ENCODE results near the gene SLC25A22. TPM values are rescaled to one million over a fixed set of nuclear protein-coding genes. Genes with fewer than 3 reads are reported as not detected.
A peak's percentile ranks its signal among the peaks of the same experiment; 100 is the strongest.

Gene SLC25A22
- total RNA-seq, 1 experiment from 2014 or later = 24.6 TPM

DNA sequence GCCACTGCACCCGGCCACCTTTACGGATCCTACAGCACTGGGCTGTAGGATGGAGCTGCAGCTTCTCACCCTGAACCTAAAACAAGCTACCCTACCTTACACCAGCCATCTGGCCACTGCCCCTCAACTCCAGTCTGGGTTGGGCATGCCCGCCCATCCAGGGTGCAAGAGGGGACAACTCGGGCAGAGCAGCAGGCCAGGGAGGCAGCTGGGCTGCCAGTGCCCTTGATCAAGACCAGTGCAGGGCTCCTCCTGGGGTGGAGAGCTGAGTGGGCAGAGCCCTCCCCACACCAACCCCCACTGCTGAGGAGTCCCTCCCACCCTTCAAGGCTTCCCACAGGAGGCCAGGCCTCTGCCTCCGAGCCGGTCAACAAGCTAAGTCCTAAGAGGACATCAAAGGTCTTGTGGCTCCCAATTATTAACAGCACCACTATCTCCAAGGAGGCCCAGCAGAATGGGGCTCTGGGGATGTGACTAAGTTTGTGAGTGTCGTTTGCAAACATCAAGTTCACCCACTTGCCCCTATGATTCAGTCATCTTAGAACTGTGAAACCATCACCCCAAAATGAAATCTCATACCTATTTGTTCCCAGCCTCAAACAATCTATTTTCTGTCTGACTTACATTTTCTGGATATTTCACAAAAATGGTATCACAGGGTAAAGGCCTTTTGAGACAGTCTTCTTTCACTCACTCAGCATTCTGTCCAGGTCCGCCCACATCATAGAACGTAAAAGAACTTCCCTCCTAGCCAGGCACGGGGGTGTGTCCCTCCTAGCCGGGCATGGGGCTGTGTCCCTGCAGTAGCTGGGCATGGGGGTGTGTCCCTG lies 31.8 kb downstream of the SLC25A22 start:
- Histone ChIP-seq H3K27ac (no peak overlapping the region), H2AFZ (no peak overlapping the region), H3K4me3 (no peak overlapping the region), H4K20me1 (ENCODE audit: insufficient read depth) (peaks cover 23% of the 10 kb centered on the region), H3K79me2 (ENCODE audit: low read depth) (no peaks in the 10 kb centered on the region), H3K4me1 (replicated peaks; ENCODE audit: insufficient read depth) (peaks cover 22% of the 10 kb centered on the region), H3K4me2 (no peak overlapping the region), H3K27me3 (ENCODE audit: insufficient read depth, low read depth) (no peaks in the 10 kb centered on the region), H3K36me3 (ENCODE audit: low read depth) (peaks cover 6% of the 10 kb centered on the region; the same call in 1 of the 2 replicates), H3K9me3 (ENCODE audit: insufficient read depth, low read depth) (no peaks in the 10 kb centered on the region), H3F3A (ENCODE audit: insufficient read depth, low read depth) (peaks cover 56% of the 10 kb centered on the region), H3K9me2 (ENCODE audit: insufficient read depth) (no peaks in the 10 kb centered on the region)
- no peak for DNase-seq
- intact Hi-C loops (cut with micrococcal nuclease; ENCODE audit: unreplicated experiment) = no loop called here
- BruUV-seq (replicated peaks) = no TSS peak
- POLR2A ChIA-PET (ENCODE audit: unreplicated experiment) = no interaction called here
- TF ChIP-seq CTCF (conservative IDR thresholded peaks at IDR 0.05) = no peak
- no peak for TF ChIP-seq EZH2 (IDR thresholded peaks at IDR 0.05; ENCODE audit: low read depth)
- CTCF ChIA-PET = interaction anchor here (0.6 kb wide), 1 partner anchor 9 kb away, joined by 8 read pairs; no protein-coding TSS in a partner anchor

DNA sequence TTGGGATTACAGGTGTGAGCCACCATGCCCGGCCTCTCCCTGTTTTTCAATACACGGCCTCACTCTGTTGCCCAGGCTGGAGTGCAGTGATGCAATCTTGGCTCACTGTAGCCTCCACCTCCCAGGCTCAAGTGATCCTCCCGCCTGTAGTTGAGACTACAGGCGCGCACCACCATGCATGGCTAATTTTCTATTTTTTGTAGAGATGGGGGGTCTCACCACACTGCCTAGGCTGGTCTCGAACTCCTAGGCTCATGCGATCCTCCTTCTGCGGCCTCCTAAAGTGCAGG lies 32.3 kb downstream of the SLC25A22 start:
- H2AFZ ChIP-seq = no peak overlapping the region
- H3K79me2 ChIP-seq (ENCODE audit: low read depth) = no peaks in the 10 kb centered on the region
- H3K9me2 ChIP-seq (ENCODE audit: insufficient read depth) = no peaks in the 10 kb centered on the region
- DNase-seq = no peak
- CTCF ChIA-PET = no interaction called here
- H3K4me3 ChIP-seq = no peak overlapping the region
- H3F3A ChIP-seq (ENCODE audit: insufficient read depth, low read depth) = peaks cover 62% of the 10 kb centered on the region
- H3K4me1 ChIP-seq (replicated peaks; ENCODE audit: insufficient read depth) = peaks cover 28% of the 10 kb centered on the region
- no TSS peak for BruUV-seq (replicated peaks)
- peaks cover 6% of the 10 kb centered on the region; the same call in 1 of the 2 replicates for H3K36me3 ChIP-seq (ENCODE audit: low read depth)
- no peaks in the 10 kb centered on the region for H3K9me3 ChIP-seq (ENCODE audit: insufficient read depth, low read depth)
- peaks cover 21% of the 10 kb centered on the region for H4K20me1 ChIP-seq (ENCODE audit: insufficient read depth)
- H3K27me3 ChIP-seq (ENCODE audit: insufficient read depth, low read depth) = no peaks in the 10 kb centered on the region
- TF ChIP-seq EZH2 (IDR thresholded peaks at IDR 0.05; ENCODE audit: low read depth) = no peak
- TF ChIP-seq CTCF (conservative IDR thresholded peaks at IDR 0.05) = no peak
- no peak overlapping the region for H3K4me2 ChIP-seq
- intact Hi-C loops (cut with micrococcal nuclease; ENCODE audit: unreplicated experiment) = no loop called here
- POLR2A ChIA-PET (ENCODE audit: unreplicated experiment) = no interaction called here
- H3K27ac ChIP-seq = no peak overlapping the region

DNA sequence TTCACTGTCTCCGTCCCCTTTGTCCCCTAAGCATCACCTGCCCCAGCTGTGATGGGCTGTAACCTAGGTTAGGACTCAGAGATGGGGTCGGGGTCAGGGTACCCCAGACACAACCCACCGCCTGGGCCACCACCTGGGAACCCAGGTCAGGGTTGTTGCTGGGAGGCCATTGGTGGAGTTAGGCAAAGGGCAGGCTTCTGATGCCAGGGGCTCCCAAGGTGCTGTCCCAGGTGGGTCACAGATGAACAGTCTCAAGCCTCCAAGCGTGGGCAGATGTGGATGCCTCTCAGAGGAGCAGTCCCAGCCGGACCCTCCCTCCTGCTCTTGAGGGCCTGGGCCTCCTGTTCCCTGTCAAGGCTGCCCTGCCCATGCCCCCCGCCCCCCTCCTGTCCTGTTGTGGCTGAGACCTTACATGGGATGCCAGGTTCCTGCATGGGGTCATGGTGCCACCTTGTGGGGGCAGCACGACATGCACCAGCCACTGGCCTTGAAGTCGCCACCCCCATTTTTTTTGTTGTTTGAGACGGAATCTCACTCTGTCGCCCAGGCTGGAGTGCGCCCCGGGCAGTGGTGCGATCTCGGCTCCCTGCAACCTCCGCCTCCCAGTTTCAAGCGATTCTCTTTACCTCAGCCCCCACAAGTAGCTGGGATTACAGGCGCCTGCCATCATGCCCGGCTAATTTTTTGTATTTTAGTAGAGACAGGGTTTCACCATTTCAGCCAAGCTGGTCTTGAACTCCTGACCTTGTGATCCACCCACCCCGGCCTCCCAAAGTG lies 32.9 kb downstream of the SLC25A22 start:
- H3K27me3 ChIP-seq (ENCODE audit: insufficient read depth, low read depth) = no peaks in the 10 kb centered on the region
- BruUV-seq (replicated peaks) = no TSS peak
- intact Hi-C loops (cut with micrococcal nuclease; ENCODE audit: unreplicated experiment) = no loop called here
- no peak for TF ChIP-seq EZH2 (IDR thresholded peaks at IDR 0.05; ENCODE audit: low read depth)
- peak; percentile 66 for TF ChIP-seq CTCF (conservative IDR thresholded peaks at IDR 0.05)
- no peak overlapping the region for H2AFZ ChIP-seq
- no peaks in the 10 kb centered on the region for H3K9me3 ChIP-seq (ENCODE audit: insufficient read depth, low read depth)
- H3K27ac ChIP-seq = no peak overlapping the region
- no peak overlapping the region for H3K4me2 ChIP-seq
- no peaks in the 10 kb centered on the region for H3K9me2 ChIP-seq (ENCODE audit: insufficient read depth)
- H3F3A ChIP-seq (ENCODE audit: insufficient read depth, low read depth) = peaks cover 67% of the 10 kb centered on the region
- H3K4me1 ChIP-seq (replicated peaks; ENCODE audit: insufficient read depth) = peaks cover 30% of the 10 kb centered on the region
- no peak overlapping the region for H3K4me3 ChIP-seq
- peaks cover 20% of the 10 kb centered on the region for H4K20me1 ChIP-seq (ENCODE audit: insufficient read depth)
- H3K36me3 ChIP-seq (ENCODE audit: low read depth) = peaks cover 6% of the 10 kb centered on the region; the same call in 1 of the 2 replicates
- H3K79me2 ChIP-seq (ENCODE audit: low read depth) = no peaks in the 10 kb centered on the region; the same call in 1 of the 2 replicates
- peak; percentile 43 to 67 for DNase-seq
- CTCF ChIA-PET = no interaction called here
- POLR2A ChIA-PET (ENCODE audit: unreplicated experiment) = no interaction called here
